Muscle layer of duodenum (tissue), 2 donors: Measurements from ENCODE around the gene DDX6.

Experiments
- H3K27ac ChIP-seq: one replicate; pipeline ENCODE4 v1.7.0; 2013; ENCODE audit warnings: mild to moderate bottlenecking, low read length
- H3K27me3 ChIP-seq: one replicate; pipeline ENCODE4 v1.7.0; 2013; ENCODE audit warnings: low read depth, mild to moderate bottlenecking, control low read depth, low read length
- H3K36me3 ChIP-seq, 2 donors: one replicate each; pipeline ENCODE4 v1.7.0; 2013; ENCODE audit warnings: low read length in 2 of 2, control low read depth in 1 of 2, mild to moderate bottlenecking in 1 of 2; ENCODE audit not compliant: insufficient read depth in 2 of 2, control insufficient read depth in 1 of 2
- H3K4me1 ChIP-seq, 2 donors: one replicate each; pipeline ENCODE4 v1.7.0; 2013; ENCODE audit warnings: low read length in 2 of 2, mild to moderate bottlenecking in 2 of 2, control low read depth in 1 of 2, moderate library complexity in 1 of 2; ENCODE audit not compliant: insufficient read depth in 2 of 2, control insufficient read depth in 1 of 2
- H3K4me3 ChIP-seq, 2 donors: one replicate each; pipeline ENCODE4 v1.7.0; 2013; ENCODE audit warnings: low read length in 2 of 2, low read depth in 1 of 2, mild to moderate bottlenecking in 1 of 2
- H3K9me3 ChIP-seq, 2 donors: one replicate each; pipeline ENCODE4 v1.7.0; 2013; ENCODE audit warnings: low read length in 2 of 2, control low read depth in 1 of 2, mild to moderate bottlenecking in 1 of 2; ENCODE audit not compliant: control insufficient read depth in 1 of 2
- donor health status: healthy.

Gene DDX6

GRCh38 chr11:118813551-118813950 lies 22.6 kb upstream of the DDX6 start:
- Histone ChIP-seq H3K27ac (no peak overlapping the region), H3K4me1 (no peaks in the 10 kb centered on the region), H3K4me3 (no peak overlapping the region), H3K27me3 (no peaks in the 10 kb centered on the region), H3K36me3 (no peaks in the 10 kb centered on the region), H3K9me3 (no peaks in the 10 kb centered on the region)

DNA sequence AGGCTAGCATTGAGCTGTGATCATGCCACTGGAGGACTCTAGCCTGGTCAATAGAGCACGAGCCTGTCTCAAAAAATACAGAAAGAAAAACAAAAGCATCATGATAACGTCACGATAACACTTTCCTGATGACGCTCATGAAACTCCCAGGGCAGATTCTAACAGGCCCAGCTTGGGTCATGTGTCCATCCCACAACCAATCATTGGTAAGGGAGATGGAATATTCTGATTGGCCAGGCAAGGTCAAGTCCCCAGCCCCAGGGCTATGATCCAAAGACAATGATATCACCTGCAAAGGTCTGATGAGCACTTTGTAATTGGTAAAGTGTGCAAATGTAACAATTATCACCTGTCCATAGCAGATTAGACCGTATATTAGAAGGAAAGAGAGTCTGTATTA lies 21.5 kb upstream of the DDX6 start:
- H3K4me1 ChIP-seq: no peaks in the 10 kb centered on the region
- no peaks in the 10 kb centered on the region for H3K36me3 ChIP-seq
- H3K4me3 ChIP-seq: no peak overlapping the region
- no peaks in the 10 kb centered on the region for H3K9me3 ChIP-seq
- no peaks in the 10 kb centered on the region for H3K27me3 ChIP-seq
- H3K27ac ChIP-seq: no peak overlapping the region

DNA sequence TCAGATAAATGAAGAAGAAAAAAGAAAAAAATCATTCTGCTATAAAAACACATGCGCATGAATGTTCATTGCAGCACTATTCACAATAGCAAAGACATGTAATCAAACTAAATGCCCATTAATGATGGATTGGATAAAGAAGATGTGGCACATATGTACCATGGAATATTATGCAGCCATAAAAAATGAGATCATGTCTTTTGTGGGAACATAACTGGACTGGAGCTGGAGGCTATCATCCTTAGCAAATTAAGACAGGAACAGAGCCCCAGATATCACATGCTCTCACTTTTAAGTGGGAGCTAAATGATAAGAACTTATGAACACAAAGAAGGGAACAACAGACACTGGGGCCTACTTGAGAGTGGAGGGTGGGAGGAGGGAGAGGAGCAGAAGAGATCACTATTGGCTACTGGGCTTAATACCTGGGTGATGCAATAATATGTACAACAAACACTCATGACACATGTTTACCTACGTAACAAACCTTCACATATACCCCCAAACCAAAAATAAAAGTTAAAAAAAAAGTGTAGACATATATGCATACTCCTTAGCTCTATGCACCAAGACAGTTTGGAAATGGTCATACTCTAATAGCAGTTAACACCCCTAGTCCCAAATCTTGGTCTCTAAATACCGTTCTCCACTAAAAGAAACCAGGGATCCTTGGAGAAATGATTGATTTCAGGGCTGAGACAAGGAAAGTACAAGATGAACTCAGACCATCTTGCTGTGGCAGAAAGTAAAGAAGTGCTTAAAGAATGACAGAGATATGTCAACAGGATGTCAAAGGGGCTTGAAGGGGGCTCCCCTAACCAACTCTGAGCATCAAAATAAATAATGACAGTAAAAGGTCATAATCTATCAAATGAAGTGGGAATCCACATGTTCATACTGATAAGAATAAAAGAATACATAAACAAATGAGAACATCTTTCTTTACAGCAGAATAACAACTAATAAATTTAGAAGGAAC lies 17.1 kb upstream of the DDX6 start:
- Histone ChIP-seq H3K27ac (no peak overlapping the region), H3K4me1 (no peaks in the 10 kb centered on the region), H3K36me3 (no peaks in the 10 kb centered on the region), H3K27me3 (no peaks in the 10 kb centered on the region), H3K9me3 (no peaks in the 10 kb centered on the region), H3K4me3 (no peak overlapping the region)

- Histone ChIP-seq H3K4me3 (no peak overlapping the region), H3K4me1 (no peaks in the 10 kb centered on the region), H3K27me3 (no peaks in the 10 kb centered on the region), H3K9me3 (no peaks in the 10 kb centered on the region), H3K27ac (no peak overlapping the region), H3K36me3 (no peaks in the 10 kb centered on the region)
Observed at GRCh38 chr11:118806400-118806799, 15.4 kb upstream of the DDX6 start.

GRCh38 chr11:118804094-118804493 lies 13.1 kb upstream of the DDX6 start:
- Histone ChIP-seq H3K27ac (no peak overlapping the region), H3K4me3 (no peak overlapping the region), H3K27me3 (no peaks in the 10 kb centered on the region), H3K36me3 (no peaks in the 10 kb centered on the region), H3K9me3 (no peaks in the 10 kb centered on the region), H3K4me1 (no peaks in the 10 kb centered on the region)

DNA sequence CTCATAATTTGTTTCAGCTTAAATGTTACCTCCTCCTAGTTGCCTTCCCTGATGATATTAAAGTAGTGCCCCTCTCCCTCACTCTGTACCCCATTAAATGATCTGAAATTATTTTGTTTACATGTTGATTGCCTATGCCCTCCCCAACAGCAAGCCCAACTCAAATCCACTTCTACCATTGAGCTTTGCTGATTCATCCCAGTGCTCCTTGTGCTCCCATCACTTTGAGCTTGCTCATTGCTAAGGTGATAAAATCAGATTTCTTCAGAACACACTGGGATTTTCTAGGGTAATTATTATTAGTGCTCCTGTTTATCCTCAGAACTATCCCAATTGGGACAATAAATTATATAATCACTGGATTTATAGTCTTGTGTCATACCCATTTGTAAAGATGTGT lies 8.4 kb upstream of the DDX6 start:
- H3K9me3 ChIP-seq: no peaks in the 10 kb centered on the region
- H3K36me3 ChIP-seq: no peaks in the 10 kb centered on the region
- no peaks in the 10 kb centered on the region for H3K4me1 ChIP-seq
- no peak overlapping the region for H3K4me3 ChIP-seq
- H3K27me3 ChIP-seq: no peaks in the 10 kb centered on the region
- no peak overlapping the region for H3K27ac ChIP-seq

GRCh38 chr11:118797510-118797909 lies 6.5 kb upstream of the DDX6 start:
- Histone ChIP-seq H3K4me1 (no peaks in the 10 kb centered on the region), H3K36me3 (no peaks in the 10 kb centered on the region), H3K4me3 (no peak overlapping the region), H3K27me3 (no peaks in the 10 kb centered on the region), H3K9me3 (no peaks in the 10 kb centered on the region), H3K27ac (no peak overlapping the region)

GRCh38 chr11:118792570-118793124 lies 1.7 kb upstream of the DDX6 start:
- H3K4me3 ChIP-seq: peak overlapping the region; percentile 83 to 89
- H3K27me3 ChIP-seq: no peaks in the 10 kb centered on the region
- peaks cover 0 to 12% of the 10 kb centered on the region in 2 donors for H3K36me3 ChIP-seq
- H3K4me1 ChIP-seq: peaks cover 0 to 11% of the 10 kb centered on the region in 2 donors
- H3K9me3 ChIP-seq: no peaks in the 10 kb centered on the region
- peak overlapping the region; percentile 100 for H3K27ac ChIP-seq

DNA sequence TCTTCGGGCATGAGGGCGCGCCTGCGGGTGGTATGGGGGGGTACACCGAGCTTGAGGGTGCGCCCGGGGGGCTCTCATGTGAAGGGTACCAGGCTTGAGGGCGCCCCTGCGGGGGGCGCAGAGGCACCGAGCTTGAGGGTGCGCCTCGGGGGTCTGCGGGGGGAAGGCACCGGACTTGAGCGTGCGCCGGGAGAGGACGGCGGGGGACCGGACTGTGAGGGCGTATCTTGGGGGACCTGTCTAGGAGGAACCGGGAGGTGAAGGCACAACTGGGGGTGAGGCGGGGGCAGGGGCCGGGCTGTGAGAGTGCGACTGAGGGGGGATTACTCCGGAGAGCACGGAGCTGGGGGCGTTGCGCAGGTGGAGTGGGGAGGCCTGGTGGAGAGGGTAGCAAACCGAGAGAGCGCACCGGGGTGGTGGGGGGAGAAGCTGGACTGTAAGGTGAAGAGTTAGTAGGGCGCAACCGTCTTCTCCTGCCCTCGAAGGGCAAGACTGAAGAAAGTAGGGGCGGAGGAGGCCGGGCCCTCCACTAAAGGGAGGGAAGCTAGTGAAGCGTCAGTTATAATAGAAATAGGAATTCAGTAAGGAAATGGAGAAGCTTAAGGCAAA lies 1.1 kb upstream of the DDX6 start:
- H3K4me1 ChIP-seq: peaks cover 0 to 15% of the 10 kb centered on the region in 2 donors
- no peaks in the 10 kb centered on the region for H3K9me3 ChIP-seq
- peak overlapping the region; percentile 100 for H3K27ac ChIP-seq
- H3K27me3 ChIP-seq: no peaks in the 10 kb centered on the region
- peak overlapping the region; percentile 83 to 89 for H3K4me3 ChIP-seq
- H3K36me3 ChIP-seq: peaks cover 0 to 12% of the 10 kb centered on the region in 2 donors

GRCh38 chr11:118790357-118791110 lies 430 bp downstream of the DDX6 start:
- Histone ChIP-seq H3K4me1 (peaks cover 5 to 30% of the 10 kb centered on the region in 2 donors), H3K27me3 (no peaks in the 10 kb centered on the region), H3K27ac (peak overlapping the region; percentile 100), H3K4me3 (peak overlapping the region; percentile 89 to 95), H3K9me3 (no peaks in the 10 kb centered on the region), H3K36me3 (peaks cover 0 to 12% of the 10 kb centered on the region in 2 donors)
